Muscle of back (tissue), 11 donors: Measurements from ENCODE around the gene TOM1L2. TPM values are rescaled to one million over a fixed set of nuclear protein-coding genes. Genes with fewer than 3 reads are reported as not detected.
"Not testable (repeated sequence)": the region's sequence is repeated elsewhere in the genome, so short reads cannot be mapped to it uniquely, and the experiment has no call there.

ENCODE experiments used
- DNase-seq, 3 donors: peaks; one replicate each; pipeline versions ENCODE4 v3.0.0 to v3.0.0-alpha.2; 2013
- polyA plus RNA-seq, 10 donors: library from polyadenylated mRNA; unstranded; fragments of 120-200 nt; gene quantifications; one replicate each; pipeline ENCODE4 v1.2.1, GENCODE V29; 2013; ENCODE audit not compliant: insufficient read length in 10 of 10

Gene TOM1L2
- polyA plus RNA-seq, 10 donors = 25.2 to 43.2 (median 32.3) TPM

DNA sequence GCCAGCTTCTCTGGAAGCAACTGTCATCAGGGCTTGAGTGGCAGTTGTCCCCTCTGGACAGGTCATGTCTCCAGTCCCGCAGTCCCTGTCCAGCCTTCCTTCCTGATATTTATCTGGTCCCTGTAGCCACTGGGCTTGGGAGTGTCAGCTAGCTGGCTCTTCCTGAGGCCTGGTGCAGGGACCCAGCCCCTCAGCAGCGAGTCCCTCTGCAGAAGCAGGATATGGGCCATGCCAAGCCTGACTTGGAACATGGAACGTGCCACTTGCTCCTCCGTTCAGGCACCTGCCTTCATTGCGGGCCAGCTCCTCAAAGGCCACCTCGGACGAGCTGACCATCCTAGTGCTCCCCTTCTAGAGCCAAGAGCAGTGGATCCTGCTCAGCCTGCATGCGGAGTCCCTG is 26.7 kb upstream of the TOM1L2 start:
- DNase-seq = no peak

DNA sequence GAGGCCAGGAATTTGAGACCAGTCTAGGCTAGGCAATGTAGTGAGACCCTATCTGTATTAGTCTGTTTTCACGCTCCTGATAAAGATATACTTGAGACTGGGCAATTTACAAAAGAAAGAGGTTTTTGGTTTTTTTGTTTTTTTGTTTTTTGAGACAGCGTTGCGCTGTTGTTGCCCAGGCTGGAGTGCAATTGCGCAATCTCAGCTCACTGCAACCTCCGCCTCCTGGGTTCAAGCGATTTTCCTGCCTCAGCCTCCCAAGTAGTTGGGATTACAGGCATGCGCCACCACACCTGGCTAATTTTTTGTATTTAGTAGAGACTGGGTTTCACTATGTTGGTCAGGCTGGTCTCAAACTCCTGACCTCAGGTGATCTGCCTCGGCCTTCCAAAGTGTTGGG is 23.7 kb upstream of the TOM1L2 start:
- DNase-seq = not testable (repeated sequence)

- DNase-seq = no peak
Measured at GRCh38 chr17:17994271-17995069, 22.3 kb upstream of the TOM1L2 start.

GRCh38 chr17:17993852-17994251 is 21.7 kb upstream of the TOM1L2 start:
- DNase-seq = no peak

GRCh38 chr17:17993366-17993765 is 21.2 kb upstream of the TOM1L2 start:
- no peak for DNase-seq

DNA sequence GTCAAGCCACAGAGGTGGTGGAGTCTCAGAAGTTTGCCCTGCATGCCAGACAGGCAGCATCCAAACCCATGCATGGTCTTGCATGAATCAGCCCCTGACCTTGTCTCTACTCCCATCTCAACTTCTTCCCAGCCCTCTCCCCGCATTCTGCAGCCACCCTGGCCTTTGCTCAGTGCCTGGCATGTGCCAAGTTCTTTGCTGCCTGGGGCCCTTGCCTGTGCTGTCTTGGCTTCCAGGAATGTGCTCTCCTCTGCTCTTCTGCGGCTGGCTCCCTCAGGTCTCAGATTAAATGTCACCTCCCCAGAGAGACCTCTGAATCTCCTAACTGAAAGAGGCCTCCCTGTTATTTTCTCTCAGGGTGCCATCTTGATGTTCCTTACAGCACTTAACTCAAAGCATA is 18.1 kb upstream of the TOM1L2 start:
- DNase-seq = no peak

DNA sequence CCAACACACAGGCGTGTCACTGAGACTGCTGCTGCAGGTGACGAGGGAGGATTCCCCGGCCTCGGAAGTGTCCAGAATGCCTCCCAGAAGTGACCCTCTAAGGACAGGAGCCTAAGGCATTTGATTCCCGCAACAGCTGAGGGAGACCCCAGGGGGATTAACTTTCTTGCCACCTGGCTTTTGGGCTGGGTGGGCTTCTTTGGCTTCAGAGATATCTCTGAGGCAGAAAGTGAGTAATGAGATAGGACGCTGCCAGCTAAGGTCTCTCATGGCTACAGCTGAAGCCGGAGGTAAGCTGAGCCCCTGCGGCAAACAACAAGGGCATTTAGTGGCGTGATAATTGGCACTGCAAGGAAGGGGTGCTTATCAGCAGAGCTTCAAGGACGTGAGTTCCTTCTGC is 17.4 kb upstream of the TOM1L2 start:
- DNase-seq = no peak

DNA sequence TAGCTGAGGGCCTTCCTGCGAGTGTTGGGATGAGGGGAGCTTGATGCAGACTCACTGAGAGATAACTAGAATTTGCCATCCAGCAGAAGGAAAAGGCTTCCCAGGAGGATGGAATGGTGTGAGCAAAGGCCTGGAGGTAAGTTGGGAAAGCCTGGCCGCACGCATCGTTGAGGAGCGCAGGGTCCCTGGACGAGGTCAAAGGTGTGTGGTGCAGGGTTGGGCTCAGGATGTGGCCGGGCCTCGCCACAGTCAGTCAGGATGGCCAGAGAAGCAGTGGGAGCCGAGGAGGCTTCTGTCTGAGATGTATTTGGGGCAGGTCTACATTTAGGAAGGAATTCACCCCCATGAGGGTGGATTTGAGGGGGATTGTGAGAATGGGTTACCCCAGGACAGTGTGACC is 16.9 kb upstream of the TOM1L2 start:
- DNase-seq = no peak

DNA sequence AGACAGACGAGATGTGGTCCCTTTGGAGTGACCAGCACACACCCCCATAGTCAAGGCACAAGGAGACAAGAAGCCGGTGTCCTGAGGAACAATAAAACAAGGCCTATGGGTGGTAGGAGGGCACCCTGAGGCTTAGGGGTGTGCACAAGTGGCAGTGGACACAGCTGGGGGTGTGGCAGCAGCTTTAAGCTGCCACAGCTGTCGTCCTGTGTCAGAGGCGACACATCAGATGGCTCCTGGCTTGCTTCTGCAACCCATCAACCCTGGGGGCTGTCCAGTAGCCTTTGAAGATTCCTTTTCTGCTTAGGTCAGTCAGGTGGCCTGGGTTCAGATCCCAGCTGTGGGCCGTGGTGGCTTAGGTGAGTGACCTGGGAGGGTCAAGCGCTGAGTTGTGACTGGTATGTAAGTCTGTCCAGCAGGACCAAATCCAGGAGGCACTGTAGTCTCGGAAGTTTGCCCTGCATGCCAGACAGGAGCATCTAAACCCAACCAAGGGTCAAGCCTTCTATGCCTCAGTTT is 16.3 kb upstream of the TOM1L2 start:
- peak in 2 of 3 donors; percentile 17 to 36 for DNase-seq

DNA sequence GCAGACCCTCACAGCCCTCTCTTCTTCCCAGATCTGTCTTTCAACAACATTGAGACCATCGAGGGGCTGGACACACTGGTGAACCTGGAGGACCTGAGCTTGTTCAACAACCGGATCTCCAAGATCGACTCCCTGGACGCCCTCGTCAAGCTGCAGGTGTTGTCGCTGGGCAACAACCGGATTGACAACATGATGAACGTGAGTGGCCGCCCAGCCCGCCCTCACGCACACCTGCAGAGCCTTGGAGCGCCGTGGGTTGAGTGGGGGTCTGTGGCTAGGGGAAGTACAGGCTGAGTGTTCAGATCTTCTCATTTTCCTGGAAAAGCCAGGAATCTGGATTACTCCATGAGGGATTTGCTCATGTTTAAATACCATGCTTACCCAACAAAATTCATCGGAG is 15.7 kb upstream of the TOM1L2 start:
- no peak for DNase-seq

GRCh38 chr17:17987187-17987896 is 15.1 kb upstream of the TOM1L2 start:
- no peak for DNase-seq

DNA sequence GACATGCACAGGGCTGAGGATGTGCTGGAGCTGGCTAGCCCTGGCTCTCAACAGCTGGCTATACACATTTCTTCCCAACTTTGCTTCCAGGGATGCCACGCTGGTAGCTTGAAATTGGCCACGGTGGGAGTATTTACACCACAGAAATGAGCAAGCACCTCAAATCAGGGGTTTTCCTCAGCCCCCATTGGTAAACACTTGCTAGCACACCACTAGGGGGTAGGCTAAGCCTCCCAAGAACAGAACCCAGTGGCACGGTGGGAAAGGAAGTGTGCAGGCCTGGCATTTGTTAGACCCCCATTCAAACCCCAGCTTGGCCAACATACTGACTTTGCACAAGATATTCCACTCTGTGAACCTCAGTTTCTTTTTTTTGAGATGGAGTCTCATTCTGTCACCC is 13.4 kb upstream of the TOM1L2 start:
- DNase-seq = no peak

DNA sequence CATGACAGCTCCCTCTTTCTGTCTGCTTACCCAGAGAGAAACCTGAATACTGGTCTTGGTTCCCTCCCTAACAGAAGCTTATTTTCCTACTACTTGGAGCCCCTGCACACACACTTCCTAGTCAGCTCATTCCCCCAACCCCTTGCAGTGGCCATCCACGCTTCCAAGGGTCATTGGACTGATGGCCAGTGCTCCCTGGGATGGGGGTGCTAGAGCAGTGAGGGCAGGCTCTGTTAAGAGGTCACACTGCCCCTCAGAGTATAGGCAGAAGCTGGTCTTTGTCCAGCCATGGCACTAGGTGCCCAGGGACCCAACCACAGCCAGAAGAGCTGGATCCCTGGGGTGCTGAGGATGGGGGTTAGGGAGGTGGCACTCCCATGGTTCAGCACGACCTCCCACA is 13.0 kb upstream of the TOM1L2 start:
- DNase-seq = no peak

GRCh38 chr17:17983776-17984175 is 11.6 kb upstream of the TOM1L2 start:
- DNase-seq = no peak

GRCh38 chr17:17983376-17983775 is 11.2 kb upstream of the TOM1L2 start:
- DNase-seq = no peak

GRCh38 chr17:17982801-17983200 is 10.6 kb upstream of the TOM1L2 start:
- DNase-seq = no peak

GRCh38 chr17:17981330-17981729 is 9.1 kb upstream of the TOM1L2 start:
- DNase-seq = no peak

DNA sequence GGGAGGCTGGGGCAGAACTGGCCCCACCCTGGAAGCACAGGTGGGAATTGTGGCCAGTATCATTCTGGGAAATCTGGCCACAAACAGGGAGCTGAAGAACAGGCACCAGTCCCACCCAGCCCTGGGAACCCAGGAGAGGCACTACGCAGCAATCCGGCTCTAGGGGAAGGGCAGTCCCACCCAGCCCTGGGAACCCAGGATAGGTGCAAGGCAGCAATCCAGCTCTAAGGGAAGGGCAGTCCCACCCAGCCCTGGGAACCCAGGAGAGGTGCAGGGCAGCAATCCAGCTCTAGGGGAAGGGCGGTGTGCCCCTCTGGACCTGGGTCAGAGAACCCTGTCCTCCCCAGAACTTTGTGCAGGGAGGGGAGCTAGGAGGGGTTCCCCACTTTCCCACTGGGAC is 7.6 kb upstream of the TOM1L2 start:
- DNase-seq = no peak

GRCh38 chr17:17978481-17979424 is 6.6 kb upstream of the TOM1L2 start:
- DNase-seq = no peak

GRCh38 chr17:17976931-17977570 is 4.9 kb upstream of the TOM1L2 start:
- no peak for DNase-seq

DNA sequence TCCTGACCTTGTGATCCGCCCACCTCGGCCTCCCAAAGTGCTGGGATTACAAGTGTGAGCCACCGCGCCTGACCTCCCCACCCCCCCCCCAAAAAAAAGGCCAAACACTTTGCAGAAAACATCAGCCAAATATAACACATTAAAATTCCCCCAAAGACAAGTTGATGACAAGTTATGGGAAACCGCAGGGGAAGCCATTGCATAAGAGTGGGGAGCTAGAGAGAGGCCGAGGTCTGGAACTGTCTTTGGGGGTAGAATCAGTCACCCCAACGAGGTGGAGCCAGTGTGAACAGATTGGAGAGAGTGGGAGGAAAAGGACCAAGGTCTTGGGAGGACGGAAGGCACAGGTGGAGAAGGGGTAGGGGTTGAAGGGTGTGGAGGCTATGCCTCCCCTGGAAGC is 3.2 kb upstream of the TOM1L2 start:
- no peak for DNase-seq

- DNase-seq = no peak
Measured at GRCh38 chr17:17972952-17973254, 703 bp upstream of the TOM1L2 start.
